Measurements from ENCODE around the gene FAM174C.

The FAM174C gene

GRCh38 chr19:1276628-1277022 is 1.3 kb downstream of the FAM174C start:
- H3F3A ChIP-seq (ENCODE audit: low read depth): peaks cover 14% of the 10 kb centered on the region

GRCh38 chr19:1277061-1277460 is 1.7 kb downstream of the FAM174C start:
- Histone ChIP-seq H3K4me2 (ENCODE audit: low read depth, low read length, poor library complexity, severe bottlenecking) (peak overlapping the region; percentile 98), H4K20me1 (ENCODE audit: insufficient read depth, low read length, poor library complexity, severe bottlenecking) (peaks cover 41% of the 10 kb centered on the region), H3K36me3 (ENCODE audit: insufficient read depth, low read length) (peaks cover 40% of the 10 kb centered on the region; the same call in 1 of the 2 replicates), H3K9me3 (ENCODE audit: insufficient read depth, low read depth, low read length) (no peaks in the 10 kb centered on the region), H3K27me3 (ENCODE audit: insufficient read depth, low read length, poor library complexity, severe bottlenecking) (no peaks in the 10 kb centered on the region), H3K9ac (ENCODE audit: low read depth, low read length, poor library complexity, severe bottlenecking) (peak overlapping the region; percentile 85), H2AFZ (ENCODE audit: low read length) (no peak overlapping the region), H3K79me2 (ENCODE audit: insufficient read depth, low read length) (peaks cover 46% of the 10 kb centered on the region), H3F3A (ENCODE audit: low read depth) (peaks cover 13% of the 10 kb centered on the region), H3K4me3 (ENCODE audit: low read length, poor library complexity, severe bottlenecking) (peak overlapping the region; percentile 90), H3K4me1 (ENCODE audit: insufficient read depth, low read length, poor library complexity, severe bottlenecking) (peaks cover 18% of the 10 kb centered on the region), H3K9me2 (replicated peaks; ENCODE audit: low read depth, low read length) (no peaks in the 10 kb centered on the region)
- TF ChIP-seq CTCF (conservative IDR thresholded peaks at IDR 0.05; ENCODE audit: low read length): no peak

More at GRCh38 chr19:1276628-1277022, 1.3 kb downstream of the FAM174C start:
- Histone ChIP-seq H3K27me3 (ENCODE audit: insufficient read depth, low read length, poor library complexity, severe bottlenecking) (no peaks in the 10 kb centered on the region), H3K4me2 (ENCODE audit: low read depth, low read length, poor library complexity, severe bottlenecking) (peak overlapping the region; percentile 98), H3K4me3 (ENCODE audit: low read length, poor library complexity, severe bottlenecking) (peak overlapping the region; percentile 90), H3K36me3 (ENCODE audit: insufficient read depth, low read length) (peaks cover 44% of the 10 kb centered on the region; the same call in 1 of the 2 replicates), H2AFZ (ENCODE audit: low read length) (no peak overlapping the region), H3K4me1 (ENCODE audit: insufficient read depth, low read length, poor library complexity, severe bottlenecking) (peaks cover 23% of the 10 kb centered on the region), H3K9ac (ENCODE audit: low read depth, low read length, poor library complexity, severe bottlenecking) (peak overlapping the region; percentile 85), H3K9me3 (ENCODE audit: insufficient read depth, low read depth, low read length) (no peaks in the 10 kb centered on the region), H3K79me2 (ENCODE audit: insufficient read depth, low read length) (peaks cover 51% of the 10 kb centered on the region), H4K20me1 (ENCODE audit: insufficient read depth, low read length, poor library complexity, severe bottlenecking) (peaks cover 46% of the 10 kb centered on the region), H3K9me2 (replicated peaks; ENCODE audit: low read depth, low read length) (no peaks in the 10 kb centered on the region)
- TF ChIP-seq CTCF (conservative IDR thresholded peaks at IDR 0.05; ENCODE audit: low read length): no peak
- no peak for TF ChIP-seq EZH2phosphoT487 (IDR thresholded peaks at IDR 0.05; ENCODE audit: borderline replicate concordance)

- Histone ChIP-seq H3K36me3 (ENCODE audit: insufficient read depth, low read length) (peaks cover 29% of the 10 kb centered on the region; the same call in 1 of the 2 replicates), H3K4me1 (ENCODE audit: insufficient read depth, low read length, poor library complexity, severe bottlenecking) (peaks cover 10% of the 10 kb centered on the region), H3K79me2 (ENCODE audit: insufficient read depth, low read length) (peaks cover 36% of the 10 kb centered on the region), H2AFZ (ENCODE audit: low read length) (no peak overlapping the region), H3F3A (ENCODE audit: low read depth) (peaks cover 7% of the 10 kb centered on the region; the same call in 1 of the 2 replicates), H3K9me3 (ENCODE audit: insufficient read depth, low read depth, low read length) (no peaks in the 10 kb centered on the region), H3K4me3 (ENCODE audit: low read length, poor library complexity, severe bottlenecking) (no peak overlapping the region), H4K20me1 (ENCODE audit: insufficient read depth, low read length, poor library complexity, severe bottlenecking) (peaks cover 31% of the 10 kb centered on the region), H3K4me2 (ENCODE audit: low read depth, low read length, poor library complexity, severe bottlenecking) (no peak overlapping the region), H3K9me2 (replicated peaks; ENCODE audit: low read depth, low read length) (no peaks in the 10 kb centered on the region), H3K27me3 (ENCODE audit: insufficient read depth, low read length, poor library complexity, severe bottlenecking) (no peaks in the 10 kb centered on the region), H3K9ac (ENCODE audit: low read depth, low read length, poor library complexity, severe bottlenecking) (no peak overlapping the region)
- no peak for TF ChIP-seq EZH2phosphoT487 (IDR thresholded peaks at IDR 0.05; ENCODE audit: borderline replicate concordance)
- no peak for TF ChIP-seq CTCF (conservative IDR thresholded peaks at IDR 0.05; ENCODE audit: low read length)
Observed at GRCh38 chr19:1278074-1278473, 2.7 kb downstream of the FAM174C start.

Data from Loucy (cell line).